ENCODE results near the gene SYTL3.
A peak's percentile ranks its signal among the peaks of the same experiment; 100 is the strongest.

SYTL3 gene

GRCh38 chr6:158793432-158793831 lies 143.6 kb downstream of the SYTL3 start:
- DNase-seq (ENCODE audit: low read depth, low spot score): no peak

GRCh38 chr6:158795516-158795915 lies 145.7 kb downstream of the SYTL3 start:
- DNase-seq (ENCODE audit: low read depth, low spot score): no peak

- no peak for DNase-seq (ENCODE audit: low read depth, low spot score)
Measured at GRCh38 chr6:158796353-158796752, 146.5 kb downstream of the SYTL3 start.

- no peak for DNase-seq (ENCODE audit: low read depth, low spot score)
Measured at GRCh38 chr6:158797331-158798310, 147.8 kb downstream of the SYTL3 start.

GRCh38 chr6:158798311-158798710 lies 148.5 kb downstream of the SYTL3 start:
- no peak for DNase-seq (ENCODE audit: low read depth, low spot score)

GRCh38 chr6:158799051-158799792 lies 149.4 kb downstream of the SYTL3 start:
- no peak for DNase-seq (ENCODE audit: low read depth, low spot score)

- no peak for DNase-seq (ENCODE audit: low read depth, low spot score)
Measured at GRCh38 chr6:158801655-158802294, 151.9 kb downstream of the SYTL3 start.

GRCh38 chr6:158803733-158804143 lies 153.9 kb downstream of the SYTL3 start:
- peak; percentile 59 for DNase-seq (ENCODE audit: low read depth, low spot score)

- no peak for DNase-seq (ENCODE audit: low read depth, low spot score)
Measured at GRCh38 chr6:158804207-158804606, 154.4 kb downstream of the SYTL3 start.

GRCh38 chr6:158805698-158806377 lies 156.0 kb downstream of the SYTL3 start:
- no peak for DNase-seq (ENCODE audit: low read depth, low spot score)

GRCh38 chr6:158807515-158808441 lies 157.9 kb downstream of the SYTL3 start:
- no peak for DNase-seq (ENCODE audit: low read depth, low spot score)

GRCh38 chr6:158808442-158808833 lies 158.6 kb downstream of the SYTL3 start:
- DNase-seq (ENCODE audit: low read depth, low spot score): no peak

- DNase-seq (ENCODE audit: low read depth, low spot score): no peak
Measured at GRCh38 chr6:158808941-158809678, 159.3 kb downstream of the SYTL3 start.

- DNase-seq (ENCODE audit: low read depth, low spot score): no peak
Measured at GRCh38 chr6:158810155-158811095, 160.6 kb downstream of the SYTL3 start.

- DNase-seq (ENCODE audit: low read depth, low spot score): no peak
Measured at GRCh38 chr6:158812611-158813010, 162.8 kb downstream of the SYTL3 start.

- no peak for DNase-seq (ENCODE audit: low read depth, low spot score)
Measured at GRCh38 chr6:158813032-158813431, 163.2 kb downstream of the SYTL3 start.

Data from ELF-1 (cell line).